IPS-NIHi11 (cell line): ENCODE results near the gene SNX4.
A peak's percentile ranks its signal among the peaks of the same experiment; 100 is the strongest.
"Not testable (repeated sequence)": the region's sequence is repeated elsewhere in the genome, so short reads cannot be mapped to it uniquely, and the experiment has no call there.

Source experiments
- DNase-seq: peaks from one replicate; pipeline ENCODE4 v3.0.0; 2012; ENCODE audit warnings: mixed read lengths, low spot score

Gene SNX4

DNA sequence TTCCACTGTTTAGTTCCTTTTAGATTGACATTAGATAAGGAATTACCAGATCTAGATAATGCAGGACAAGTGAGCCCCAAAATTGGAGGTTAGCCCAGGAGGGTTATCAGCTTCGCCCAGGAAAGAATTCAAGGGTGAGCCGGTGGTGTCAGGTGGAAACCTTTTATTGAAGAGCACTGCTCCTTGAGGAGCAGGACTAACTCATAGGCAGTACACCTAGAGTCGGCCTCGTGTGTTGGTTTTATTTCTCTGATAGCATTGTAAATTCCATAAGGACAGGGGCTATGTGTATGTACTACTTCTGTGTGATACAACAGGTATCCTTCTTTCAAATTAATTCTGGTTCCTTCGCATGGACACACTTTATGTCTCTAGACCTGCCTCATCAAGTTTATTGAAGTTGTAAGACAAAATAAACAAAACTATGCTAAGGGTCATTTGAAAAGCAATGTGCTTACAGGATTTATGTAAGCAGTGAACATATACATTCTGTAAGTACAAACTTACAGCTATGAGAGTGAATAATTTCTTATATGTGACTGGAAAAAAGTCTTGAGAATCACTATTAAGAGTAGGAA is 57.2 kb downstream of the SNX4 start:
- DNase-seq = no peak

GRCh38 chr3:125461896-125462295 is 58.1 kb downstream of the SNX4 start:
- no peak for DNase-seq

GRCh38 chr3:125460233-125460632 is 59.8 kb downstream of the SNX4 start:
- DNase-seq = no peak

GRCh38 chr3:125443923-125444322 is 76.1 kb downstream of the SNX4 start:
- DNase-seq = no peak

DNA sequence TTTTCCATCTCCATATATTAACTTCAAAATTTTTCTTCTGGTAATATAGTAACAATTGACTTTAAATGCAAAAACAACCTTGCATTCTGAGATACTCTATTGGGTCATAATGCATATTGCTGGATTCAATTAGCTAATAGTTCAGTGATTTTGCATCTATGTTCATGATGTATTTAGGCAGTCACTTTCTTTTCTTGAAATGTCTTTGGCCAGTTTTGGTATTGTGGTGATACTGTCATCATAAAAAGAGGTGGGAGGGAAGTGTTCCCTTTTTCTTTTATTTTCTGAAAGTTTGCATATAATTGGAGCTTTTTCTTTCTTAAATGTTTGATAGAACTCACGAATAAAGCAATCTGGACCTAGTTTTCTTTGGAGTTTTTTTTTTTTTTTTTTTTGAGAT is 77.5 kb downstream of the SNX4 start:
- no peak for DNase-seq

DNA sequence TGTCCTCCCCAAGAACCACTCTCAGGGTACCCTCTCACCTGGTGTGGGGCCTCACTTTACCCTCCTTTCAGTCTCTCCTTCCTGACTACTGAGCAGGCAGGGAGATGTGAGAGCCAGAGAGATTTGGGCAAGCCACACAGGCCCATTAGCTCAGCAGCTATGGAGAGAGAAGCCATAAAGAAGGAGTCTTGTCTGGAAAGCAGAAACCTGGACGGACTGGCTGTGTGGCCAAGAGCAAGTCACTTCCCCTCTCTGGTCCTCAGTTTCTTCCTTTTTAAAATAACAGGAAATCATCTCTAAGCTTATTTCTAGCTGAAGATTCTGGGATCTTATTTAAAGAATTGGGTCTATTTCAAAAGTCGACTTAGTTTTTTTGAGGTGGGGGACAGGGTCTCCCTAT is 79.0 kb downstream of the SNX4 start:
- DNase-seq = no peak

DNA sequence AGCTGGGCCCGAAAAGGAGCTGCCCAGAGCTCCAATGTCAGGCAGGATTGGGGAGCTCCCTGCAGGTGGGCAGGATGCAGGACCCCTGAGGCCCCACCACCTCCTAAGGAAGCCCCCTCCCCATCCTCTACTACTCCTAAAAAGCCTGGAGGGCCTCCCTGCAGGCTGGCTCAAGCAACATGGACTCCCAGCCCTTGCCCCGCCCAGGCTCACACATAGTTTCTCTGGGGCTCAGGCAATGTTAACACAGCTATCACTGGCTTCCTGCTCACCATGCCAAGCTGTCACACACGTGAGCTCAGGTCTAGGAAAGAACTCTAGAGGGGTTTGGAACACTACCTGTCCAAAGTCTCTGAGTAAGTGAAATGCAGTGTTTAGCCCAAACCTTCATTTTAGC is 79.4 kb downstream of the SNX4 start:
- DNase-seq = no peak

DNA sequence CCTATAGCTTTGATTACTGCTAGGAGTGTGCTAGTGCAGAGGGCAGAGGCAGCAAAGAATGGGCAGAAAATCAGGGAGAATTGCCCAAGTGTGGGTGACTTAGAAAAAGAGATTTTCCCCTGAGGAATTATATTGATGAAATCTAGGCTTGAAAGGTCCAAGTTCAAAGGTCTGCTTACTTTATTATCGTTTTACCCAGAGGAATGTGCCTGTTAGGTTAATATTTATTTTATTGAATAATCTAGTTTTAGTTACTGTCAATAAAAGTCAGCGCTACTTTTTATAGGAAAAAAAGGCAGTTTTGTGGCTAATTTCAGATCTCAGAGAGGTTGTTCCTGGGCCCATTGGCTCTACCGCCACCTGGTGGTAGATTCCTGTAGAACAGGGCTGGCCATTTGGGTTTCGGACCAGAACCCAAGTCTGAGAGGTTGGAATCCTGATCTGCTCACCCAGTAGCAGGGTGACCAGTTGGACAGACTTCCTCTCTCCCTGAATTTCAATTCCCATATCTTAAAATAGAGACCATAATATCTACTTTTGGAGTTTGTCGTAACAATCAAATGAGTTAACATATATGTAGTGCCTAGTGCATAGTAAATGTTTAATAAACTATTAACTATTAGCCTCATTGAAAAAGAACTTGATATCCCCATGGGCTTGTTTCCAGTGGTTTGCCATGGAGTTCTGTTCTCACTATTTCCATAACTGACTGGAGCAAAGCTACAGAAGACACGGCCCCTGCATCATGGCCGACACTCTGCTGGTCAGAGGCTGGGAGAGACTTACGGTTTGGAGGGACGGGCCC is 82.2 kb downstream of the SNX4 start:
- DNase-seq = peak; percentile 72

- DNase-seq = no peak
Measured at GRCh38 chr3:125436921-125437320, 83.1 kb downstream of the SNX4 start.

DNA sequence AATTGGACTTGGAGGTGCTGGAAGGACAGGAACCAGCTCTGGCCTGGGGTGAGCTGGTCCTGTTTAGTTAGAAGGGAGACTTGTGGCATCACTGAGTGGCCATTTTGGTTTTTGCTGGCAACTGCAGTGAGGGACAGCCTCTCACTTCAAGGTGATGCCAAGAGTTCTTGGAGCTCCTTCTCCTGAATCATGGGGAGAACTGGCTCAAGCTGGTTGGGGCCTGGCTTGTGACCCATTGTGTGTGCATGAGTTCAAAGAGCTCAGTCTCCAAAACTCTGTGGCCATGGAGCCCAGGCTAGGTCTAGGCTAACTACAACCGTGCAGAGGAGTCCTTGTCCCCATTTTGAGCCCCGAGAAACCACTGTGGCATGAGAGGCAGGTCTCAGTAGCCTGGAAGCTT is 84.8 kb downstream of the SNX4 start:
- no peak for DNase-seq

GRCh38 chr3:125434582-125435011 is 85.4 kb downstream of the SNX4 start:
- DNase-seq = no peak

DNA sequence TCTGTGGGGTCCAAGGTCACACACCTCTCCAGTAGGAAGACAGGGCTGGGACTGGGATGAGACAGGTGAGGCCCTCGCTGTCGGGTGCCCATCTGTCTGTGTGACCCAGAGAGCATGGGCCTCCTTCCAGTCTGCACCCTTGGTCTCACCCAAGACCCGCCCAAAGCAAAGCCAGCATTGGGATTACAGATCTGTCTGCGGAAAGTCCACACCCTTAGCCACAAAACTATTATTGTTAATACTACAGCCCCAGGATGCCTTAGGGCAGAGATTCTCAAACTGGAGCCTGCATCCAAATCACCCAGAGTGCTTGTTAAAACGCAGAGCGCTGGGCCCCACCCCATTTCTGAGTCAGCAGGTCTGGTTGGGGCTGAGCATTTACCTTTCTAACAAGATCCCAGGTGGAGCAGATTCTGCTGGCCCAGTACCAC is 86.4 kb downstream of the SNX4 start:
- no peak for DNase-seq

GRCh38 chr3:125433091-125433534 is 86.9 kb downstream of the SNX4 start:
- no peak for DNase-seq

DNA sequence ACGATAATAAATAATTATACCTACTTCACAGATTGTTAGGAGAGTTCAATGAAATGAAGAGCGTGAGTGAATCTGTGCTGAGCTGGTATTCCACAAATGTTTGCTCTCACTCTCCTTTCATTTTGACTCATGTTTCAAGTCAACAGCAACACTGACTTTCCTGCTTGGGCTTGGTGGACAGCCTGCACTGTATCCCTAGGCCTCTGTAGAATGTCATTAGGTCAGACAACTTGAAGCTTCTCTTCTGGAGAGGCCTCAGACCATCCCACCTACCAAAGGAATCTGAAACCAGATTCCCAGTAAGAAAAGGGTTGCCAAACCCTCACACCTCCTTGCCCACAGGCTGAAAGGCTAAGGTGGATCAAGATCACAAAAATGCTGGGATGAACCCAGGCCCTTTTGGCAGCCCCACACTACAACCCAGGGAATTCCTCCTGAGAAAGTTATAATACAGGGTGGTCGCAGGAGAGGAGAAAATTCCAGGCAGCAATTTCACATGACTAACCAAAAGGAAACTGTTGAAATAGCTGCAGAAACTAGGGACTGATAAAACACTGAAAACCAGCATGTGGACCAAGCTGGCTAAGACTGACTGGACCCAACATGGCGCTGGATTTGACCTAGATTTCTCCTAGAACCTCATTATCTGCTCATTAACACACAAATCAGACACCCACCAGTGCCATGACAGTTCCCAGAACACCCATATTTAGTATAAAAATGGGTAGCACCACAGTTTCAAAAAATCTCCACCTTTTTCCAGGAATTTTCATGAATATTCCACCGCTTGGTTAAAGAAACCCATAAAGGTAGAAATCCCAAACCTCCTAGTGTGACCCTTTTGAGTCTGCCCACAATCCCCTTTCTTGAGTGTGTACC is 87.9 kb downstream of the SNX4 start:
- DNase-seq = no peak

DNA sequence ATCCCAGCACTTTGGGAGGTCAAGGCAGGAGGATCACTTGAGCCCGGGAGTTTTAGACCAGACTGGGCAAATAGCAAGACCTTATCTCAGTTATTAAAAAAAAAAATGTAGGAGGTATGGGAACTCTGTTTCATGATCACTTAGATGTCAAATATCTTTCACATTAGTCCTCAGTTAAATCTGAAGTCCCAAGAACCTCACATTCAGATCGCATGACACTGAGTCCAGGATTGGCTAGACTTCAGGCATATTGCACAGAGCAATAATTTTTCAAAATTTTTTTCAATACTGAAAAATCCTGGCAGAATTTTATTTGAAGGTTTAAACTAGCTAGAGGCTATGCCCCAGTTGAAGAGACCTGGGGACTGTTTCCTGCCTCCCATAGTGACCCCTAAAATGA is 88.6 kb downstream of the SNX4 start:
- DNase-seq = no peak

- DNase-seq = no peak
Measured at GRCh38 chr3:125428216-125428830, 91.7 kb downstream of the SNX4 start.

GRCh38 chr3:125418306-125418705 is 101.7 kb downstream of the SNX4 start:
- no peak for DNase-seq

- DNase-seq = no peak
Measured at GRCh38 chr3:125416235-125416634, 103.8 kb downstream of the SNX4 start.

DNA sequence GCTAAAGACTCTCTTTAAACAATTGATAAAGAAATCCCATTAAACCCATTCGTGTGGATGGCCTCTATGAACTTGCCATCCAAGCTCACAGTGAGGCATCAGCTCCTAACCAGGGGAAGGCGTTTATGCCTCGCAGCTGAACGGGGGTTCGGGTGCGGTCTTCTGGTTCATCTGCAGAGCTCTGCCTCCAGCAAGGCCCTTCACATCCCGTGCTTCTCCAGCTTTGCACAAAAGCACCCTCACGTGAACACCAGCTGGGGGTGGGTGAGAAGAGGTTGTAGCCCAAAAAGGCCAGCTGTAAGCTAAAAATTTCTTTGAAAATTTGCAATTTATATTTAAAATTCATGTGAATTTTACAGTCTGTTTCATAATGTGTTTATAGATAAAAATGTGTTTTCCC is 105.3 kb downstream of the SNX4 start:
- no peak for DNase-seq

DNA sequence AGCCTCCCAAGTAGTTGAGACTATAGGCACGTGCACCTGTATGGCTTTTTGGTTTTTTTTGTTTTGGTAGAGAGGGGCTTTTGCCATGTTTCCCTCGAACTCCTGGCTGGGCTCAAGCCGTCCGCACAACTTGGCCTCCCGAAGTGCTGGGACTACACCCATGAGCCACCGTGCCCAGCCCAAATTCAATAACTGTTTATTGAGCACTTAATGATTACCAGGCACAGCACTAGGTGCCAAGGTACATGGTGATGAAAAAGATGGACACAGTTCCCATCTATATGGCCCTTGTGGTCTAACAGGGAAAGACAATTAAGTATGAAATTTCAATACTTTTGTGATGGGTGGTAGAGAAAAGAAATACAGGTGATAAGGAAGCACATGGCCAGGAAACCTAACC is 109.1 kb downstream of the SNX4 start:
- DNase-seq = no peak

DNA sequence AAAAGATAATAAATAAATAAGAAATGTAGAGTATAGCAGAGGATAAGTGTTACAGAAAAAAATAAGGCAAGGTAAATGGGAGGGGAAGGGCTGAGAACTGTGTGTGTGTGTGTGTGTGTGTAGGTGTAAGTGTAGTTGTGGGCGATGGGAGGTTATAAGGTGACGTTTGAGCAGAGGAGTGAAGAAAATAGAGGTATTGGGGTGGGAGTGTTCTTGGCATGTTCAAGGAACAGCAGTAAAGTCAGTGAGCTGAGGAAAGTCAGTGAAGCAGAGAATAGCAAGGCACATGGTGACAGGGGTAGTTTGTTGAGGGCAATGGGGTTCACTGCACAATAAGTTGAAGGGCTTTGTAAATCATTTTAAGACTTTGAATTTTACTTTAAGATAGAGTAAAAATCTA is 113.9 kb downstream of the SNX4 start:
- DNase-seq = no peak

GRCh38 chr3:125405515-125405914 is 114.5 kb downstream of the SNX4 start:
- DNase-seq = not testable (repeated sequence)
